Skin epidermis (tissue), 12 donors: ENCODE data around the gene SMIM28.

Source experiments
- H3K27ac ChIP-seq, 21 experiments: fragments of 200-600 bp; sonication (generic) in 11 of 21; one replicate each; pipeline ENCODE4 v1.5.0; 2020; ENCODE audit warnings: mild to moderate bottlenecking in 3 of 21, inconsistent platforms in 2 of 21, moderate library complexity in 2 of 21
- H3K4me3 ChIP-seq, 7 experiments: fragments of 200-600 bp; sonication (generic) in 2 of 7; one replicate each; pipeline ENCODE4 v1.5.0; 2020; ENCODE audit warnings: inconsistent platforms in 2 of 7, mild to moderate bottlenecking in 2 of 7, moderate library complexity in 1 of 7

Gene SMIM28

DNA sequence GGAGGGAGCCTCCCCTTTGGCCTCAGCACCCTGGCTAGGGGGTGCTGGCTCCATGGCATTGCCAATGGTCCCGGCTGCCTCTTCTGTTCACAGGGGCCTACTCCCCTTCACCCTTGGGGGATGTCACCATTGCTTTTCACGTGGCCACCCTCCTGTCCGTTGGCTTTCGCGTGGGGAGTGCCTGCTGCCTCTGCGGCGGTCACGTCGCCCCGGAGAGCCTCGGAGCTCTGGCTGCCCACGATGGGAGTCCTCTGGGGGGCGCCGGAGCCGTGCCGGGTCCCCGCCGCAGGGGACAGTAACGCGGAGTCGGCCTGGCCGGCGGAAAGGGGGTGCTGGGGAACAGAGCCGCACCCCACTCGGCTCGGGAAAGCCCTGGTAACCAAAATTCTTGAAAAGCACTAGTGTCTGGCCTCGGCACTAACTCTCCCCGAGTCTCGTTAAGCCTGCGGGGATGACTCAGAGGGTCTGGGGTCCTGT lies 25.7 kb downstream of the SMIM28 start:
- Histone ChIP-seq H3K27ac (peak overlapping the region; percentile 55 to 97 (median 94)), H3K4me3 (peak overlapping the region; percentile 72 to 94 (median 82))

- peak within 1 kb of the TSS; percentile 81 to 97 (median 94) for H3K27ac ChIP-seq
- peak within 1 kb of the TSS; percentile 72 to 94 (median 82) for H3K4me3 ChIP-seq
These were observed 26.3 kb downstream of the SMIM28 start, which contains the start of gene HEBP2 for GRCh38 chr6:138403801-138404665. TSS of gene HEBP2 (plus strand) at chr6:138404223. CDS start at chr6:138404496, 273 bp downstream.

DNA sequence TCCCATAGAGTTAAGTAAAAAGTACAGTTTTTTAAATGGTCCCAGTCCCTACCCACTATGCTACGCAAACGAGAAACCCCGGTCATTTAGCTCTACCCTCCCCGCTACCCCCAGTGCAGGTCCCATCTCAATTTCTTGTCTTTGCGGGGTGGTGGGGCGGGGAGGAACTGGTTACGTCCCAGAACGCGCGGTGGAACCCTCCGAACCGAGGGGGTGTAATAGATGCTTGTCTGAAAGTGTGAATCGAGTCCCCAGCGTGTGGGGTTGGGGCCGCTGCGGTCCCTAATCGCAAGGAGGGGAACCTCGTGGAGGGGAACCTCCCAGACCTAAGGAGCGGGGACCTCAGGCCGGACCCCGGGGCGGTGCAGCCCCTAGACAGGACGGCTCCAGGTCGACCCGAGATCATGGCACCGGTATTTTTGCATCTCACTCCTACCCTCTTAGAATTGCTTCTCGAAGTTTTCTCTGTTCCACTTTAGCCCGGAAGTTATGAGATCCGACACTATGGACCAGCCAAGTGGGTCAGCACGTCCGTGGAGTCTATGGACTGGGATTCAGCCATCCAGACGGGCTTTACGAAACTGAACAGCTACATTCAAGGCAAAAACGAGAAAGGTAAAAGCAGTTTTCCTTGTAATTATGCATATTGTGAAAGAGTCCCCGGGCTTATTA lies 27.1 kb downstream of the SMIM28 start:
- peak overlapping the region; percentile 72 to 94 (median 82) for H3K4me3 ChIP-seq
- peak overlapping the region; percentile 81 to 97 (median 94) for H3K27ac ChIP-seq

- Histone ChIP-seq H3K4me3 (peak overlapping the region in 1 of 7 experiments; percentile 77), H3K27ac (peak overlapping the region in 5 of 21 experiments; percentile 91 to 97 (median 95))
These were observed 28.2 kb downstream of the SMIM28 start for GRCh38 chr6:138405816-138406413.

- H3K4me3 ChIP-seq = no peak overlapping the region
- H3K27ac ChIP-seq = no peak overlapping the region
These were observed 28.7 kb downstream of the SMIM28 start for GRCh38 chr6:138406443-138406842.

- peak overlapping the region in 8 of 21 experiments; percentile 4 to 46 (median 12) for H3K27ac ChIP-seq
These were observed 32.5 kb downstream of the SMIM28 start for GRCh38 chr6:138410048-138410735.

GRCh38 chr6:138410972-138411880 lies 33.5 kb downstream of the SMIM28 start:
- Histone ChIP-seq H3K27ac (peak overlapping the region in 7 of 21 experiments; percentile 7 to 46 (median 32)), H3K4me3 (no peak overlapping the region)

More at GRCh38 chr6:138410048-138410735, 32.5 kb downstream of the SMIM28 start:
- H3K4me3 ChIP-seq = no peak overlapping the region

DNA sequence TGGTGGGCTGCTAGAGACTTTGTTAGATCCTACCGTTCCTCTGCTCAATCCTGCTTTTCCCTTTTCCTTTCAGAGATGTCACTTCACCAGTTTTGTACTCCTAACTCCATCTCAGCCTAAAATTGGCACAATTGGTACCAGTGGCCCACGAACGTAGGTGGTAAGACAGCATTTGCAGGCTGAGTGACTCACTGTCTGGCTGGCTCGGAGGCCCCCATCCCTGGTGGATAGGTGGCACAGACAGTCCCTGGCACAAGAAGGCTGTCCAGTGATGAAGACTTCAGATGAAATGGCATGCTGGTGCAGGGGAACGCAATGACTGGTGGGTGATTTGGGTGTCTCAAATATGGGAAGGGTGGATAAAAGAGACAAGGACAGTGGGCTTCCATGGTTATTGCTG lies 37.4 kb downstream of the SMIM28 start:
- no peak overlapping the region for H3K4me3 ChIP-seq
- H3K27ac ChIP-seq = no peak overlapping the region

- Histone ChIP-seq H3K4me3 (no peak overlapping the region), H3K27ac (no peak overlapping the region)
These were observed 38.5 kb downstream of the SMIM28 start for GRCh38 chr6:138416206-138416605.

DNA sequence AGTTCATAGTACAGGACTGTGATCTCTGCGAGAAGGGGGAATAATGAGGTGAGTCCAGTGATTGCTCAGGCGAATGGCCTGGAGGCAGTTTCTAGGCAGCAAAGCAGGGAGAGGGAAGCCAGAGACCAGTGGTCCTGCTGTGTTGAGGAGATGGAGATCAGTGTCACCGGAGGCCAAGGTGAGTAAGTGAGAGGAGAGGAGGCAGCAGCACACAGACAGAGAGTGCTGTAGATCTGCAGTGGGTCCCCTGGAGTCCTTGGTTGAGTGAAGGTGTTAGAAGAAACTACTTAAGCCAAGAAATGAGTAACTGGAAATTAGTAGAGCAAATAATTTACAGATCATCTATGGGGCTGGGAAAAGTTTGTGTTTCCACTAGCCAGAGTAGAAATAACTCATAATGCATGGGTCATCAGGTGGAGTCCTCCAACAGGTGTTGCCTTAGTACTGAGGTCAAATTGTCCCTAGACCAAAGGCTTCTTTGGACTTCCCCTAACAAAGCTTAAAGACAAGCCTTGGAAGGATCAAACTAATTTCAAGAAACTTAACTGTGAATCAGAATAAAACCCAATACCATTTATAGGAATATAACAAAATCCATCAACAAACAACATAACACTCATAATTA lies 39.9 kb downstream of the SMIM28 start:
- Histone ChIP-seq H3K4me3 (no peak overlapping the region), H3K27ac (no peak overlapping the region)

DNA sequence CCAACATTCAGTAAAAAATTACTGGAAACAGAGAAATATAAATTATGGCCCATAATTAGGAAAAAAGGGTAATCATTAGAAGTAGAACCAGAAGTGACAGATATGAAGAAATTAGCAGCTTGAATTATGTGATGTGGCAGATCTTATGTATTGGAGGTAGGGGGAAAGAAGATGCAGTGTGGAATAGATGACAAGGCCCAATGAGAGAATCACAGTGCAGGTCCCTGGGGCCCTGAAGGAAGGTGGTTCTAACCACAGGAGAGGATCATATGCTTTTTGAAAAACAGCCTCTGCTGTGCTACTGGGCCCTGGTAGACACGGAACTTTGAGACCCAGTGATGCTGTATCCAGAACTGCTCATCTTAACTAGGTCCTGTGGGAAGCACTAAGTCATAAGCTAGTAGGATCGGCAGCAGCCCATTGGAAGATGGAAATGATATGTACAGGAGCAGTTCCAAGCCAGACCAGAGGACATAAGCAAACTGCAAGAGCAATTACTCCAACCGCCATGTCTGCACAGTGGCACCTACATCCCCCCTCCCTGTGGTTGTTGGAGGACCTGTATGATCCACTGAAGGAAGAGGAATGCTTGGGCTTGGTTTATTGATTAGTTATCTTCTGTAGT lies 40.5 kb downstream of the SMIM28 start:
- no peak overlapping the region for H3K4me3 ChIP-seq
- no peak overlapping the region for H3K27ac ChIP-seq

GRCh38 chr6:138419766-138420165 lies 42.1 kb downstream of the SMIM28 start:
- no peak overlapping the region for H3K4me3 ChIP-seq
- H3K27ac ChIP-seq = no peak overlapping the region

GRCh38 chr6:138420356-138420755 lies 42.7 kb downstream of the SMIM28 start:
- H3K27ac ChIP-seq = no peak overlapping the region
- H3K4me3 ChIP-seq = no peak overlapping the region

DNA sequence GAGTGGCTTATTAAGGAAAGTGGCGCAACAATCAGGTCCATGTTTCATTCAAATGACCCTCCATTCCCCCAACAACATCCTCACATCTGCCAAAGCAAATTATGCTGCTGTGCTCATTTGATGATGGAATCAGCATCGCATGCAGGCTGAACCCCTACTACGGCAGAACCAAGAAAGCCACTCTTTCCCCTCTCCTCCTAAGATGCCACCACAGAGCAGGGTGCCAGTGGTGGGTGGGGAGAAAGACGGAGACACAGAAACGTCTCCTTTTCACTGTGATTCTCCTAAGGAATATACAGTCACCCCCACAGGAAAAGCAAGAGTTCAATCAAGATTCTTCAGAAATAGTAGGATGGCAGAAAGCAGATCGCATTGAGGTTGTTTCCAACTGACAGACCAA lies 43.4 kb downstream of the SMIM28 start:
- H3K27ac ChIP-seq = no peak overlapping the region
- no peak overlapping the region for H3K4me3 ChIP-seq

GRCh38 chr6:138421608-138422007 lies 43.9 kb downstream of the SMIM28 start:
- no peak overlapping the region for H3K4me3 ChIP-seq
- H3K27ac ChIP-seq = no peak overlapping the region

GRCh38 chr6:138422861-138423260 lies 45.2 kb downstream of the SMIM28 start:
- no peak overlapping the region for H3K4me3 ChIP-seq
- H3K27ac ChIP-seq = no peak overlapping the region

GRCh38 chr6:138424004-138424904 lies 46.5 kb downstream of the SMIM28 start:
- Histone ChIP-seq H3K27ac (no peak overlapping the region), H3K4me3 (no peak overlapping the region)
